ENCODE data around the gene ANKRD18B.
"Not testable (repeated sequence)": the region's sequence is repeated elsewhere in the genome, so short reads cannot be mapped to it uniquely, and the experiment has no call there.

Gene ANKRD18B

DNA sequence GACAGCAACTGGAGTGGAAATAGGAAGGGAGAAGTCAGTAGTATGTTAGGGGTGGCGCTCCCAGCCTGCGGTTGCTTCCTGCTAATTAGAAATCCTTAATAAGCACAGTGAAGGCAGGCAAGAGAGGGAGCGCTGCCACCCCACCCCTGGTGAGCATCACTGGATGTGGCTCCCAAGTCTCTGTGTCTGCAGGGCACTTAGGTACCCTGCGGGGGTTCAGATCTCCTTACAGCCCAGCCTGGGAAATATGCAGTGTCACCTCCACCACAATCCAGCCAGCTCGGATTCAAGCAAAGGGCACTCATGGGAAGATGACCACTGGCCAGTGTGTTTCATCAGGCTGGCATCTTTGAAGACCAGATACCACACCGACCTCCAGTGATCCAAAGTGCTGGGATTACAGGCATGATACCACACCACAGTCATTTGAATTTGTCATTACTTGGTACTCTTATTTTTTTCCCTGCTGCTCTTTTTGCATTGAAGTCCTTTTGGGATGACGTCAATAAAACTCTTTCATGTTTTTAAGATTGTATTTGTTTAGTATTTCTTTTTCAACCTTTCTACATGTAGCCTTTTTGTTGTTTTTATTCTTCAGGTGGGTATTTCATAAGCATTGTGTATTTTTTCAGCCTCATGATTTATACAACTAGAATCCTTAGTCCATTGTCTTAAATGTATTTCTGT, 90.1 kb downstream of the ANKRD18B start:
- no peak for DNase-seq

DNA sequence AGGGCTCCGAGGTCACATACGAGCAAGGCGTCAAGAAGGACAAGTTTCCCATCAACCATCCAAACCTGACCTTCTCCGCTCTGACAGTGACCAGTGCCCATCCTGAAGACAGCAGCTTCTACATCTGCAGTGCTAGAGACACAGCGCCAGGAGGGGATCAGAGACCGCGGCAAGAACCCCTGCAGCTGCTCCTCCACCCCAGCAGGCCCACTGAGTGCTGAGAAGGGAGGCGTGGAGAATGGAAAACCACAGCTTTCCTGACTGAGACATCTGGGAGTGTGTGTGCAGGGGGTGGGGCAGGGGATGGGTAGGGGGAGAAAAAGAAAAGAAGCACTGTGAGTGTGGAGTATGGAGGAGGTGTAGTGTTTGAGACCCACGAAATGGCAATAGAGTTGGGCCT, 94.3 kb downstream of the ANKRD18B start:
- DNase-seq, result not testable (repeated sequence)

DNA sequence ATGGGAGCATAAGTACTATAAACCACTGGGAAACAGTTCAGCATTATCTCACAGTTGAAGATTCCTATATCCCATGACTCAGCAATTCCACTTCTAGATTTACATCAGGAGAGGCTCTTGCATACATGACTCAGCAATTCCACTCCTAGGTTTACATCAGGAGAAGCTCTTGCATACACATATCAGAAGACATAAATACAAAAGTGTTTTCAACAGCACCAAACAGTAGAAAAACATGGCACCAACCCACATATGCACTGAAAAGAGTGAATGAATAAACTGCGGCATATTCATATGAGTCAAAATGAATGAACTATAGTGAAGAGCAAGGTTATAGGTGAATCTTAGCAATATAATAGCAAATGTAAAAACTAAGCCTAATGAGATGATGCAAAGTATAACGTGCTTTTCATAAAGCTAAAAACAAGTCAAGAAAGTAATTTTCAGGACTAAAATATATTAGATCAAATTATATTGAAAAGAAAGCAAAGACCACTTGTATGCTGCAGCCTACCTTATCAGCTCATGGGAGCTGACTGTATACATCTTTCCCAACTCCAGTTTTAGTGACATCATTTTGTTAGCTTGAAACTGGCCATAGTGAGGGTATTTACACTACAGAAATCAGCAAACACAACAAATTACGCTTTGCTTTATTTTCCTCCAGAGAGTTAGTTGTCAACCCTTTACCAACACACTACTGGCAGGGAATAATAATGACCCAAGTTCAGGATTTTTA, 95.8 kb downstream of the ANKRD18B start:
- DNase-seq, result no peak

DNA sequence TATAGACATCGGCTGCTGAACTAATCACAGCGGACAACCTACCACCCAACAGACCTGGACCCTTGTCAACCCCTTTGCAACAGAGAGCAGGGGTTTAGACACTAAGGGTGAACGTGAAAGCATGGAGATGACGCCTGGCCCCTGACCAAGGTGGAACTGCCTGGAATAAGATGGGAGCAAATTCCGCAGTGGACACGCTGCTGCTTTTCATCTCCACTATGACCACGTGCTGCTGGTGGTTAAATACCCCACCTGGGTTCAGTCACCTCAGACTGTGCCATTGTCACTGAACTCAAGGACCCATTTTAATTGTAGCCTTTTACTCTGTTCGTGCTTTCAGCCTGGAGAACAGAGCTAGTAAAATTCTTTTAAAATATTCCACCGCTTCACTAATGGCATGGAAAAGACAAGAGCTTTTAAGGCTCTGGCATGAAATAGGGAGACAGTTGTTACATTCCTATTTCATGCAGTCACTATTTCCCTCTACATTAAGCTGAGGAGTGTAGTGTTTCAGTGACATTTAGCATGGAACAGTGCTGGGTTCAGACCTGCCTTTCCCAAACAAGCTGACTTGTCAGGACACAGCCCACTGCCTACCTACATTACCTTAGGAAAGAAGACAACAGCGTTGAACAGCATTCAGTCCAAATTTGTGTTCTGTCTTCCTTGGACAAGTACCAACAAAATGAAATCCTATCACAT, 96.8 kb downstream of the ANKRD18B start:
- no peak for DNase-seq

Measured in cortex of kidney (tissue), 1 donor.